Retina (tissue), 1 donor: Measurements from ENCODE around the gene GORASP1.

Experiments used
- DNase-seq: peaks from one replicate; pipeline ENCODE4 v3.0.0-alpha.2; 2016

The GORASP1 gene

GRCh38 chr3:39124876-39125840, 17.7 kb upstream of the GORASP1 start:
- no peak for DNase-seq

- no peak for DNase-seq
Measured at GRCh38 chr3:39122813-39123212, 15.4 kb upstream of the GORASP1 start.

- no peak for DNase-seq
Measured at GRCh38 chr3:39121621-39122020, 14.2 kb upstream of the GORASP1 start.

GRCh38 chr3:39118931-39119660, 11.7 kb upstream of the GORASP1 start:
- no peak for DNase-seq

- no peak for DNase-seq
Measured at GRCh38 chr3:39118079-39118478, 10.7 kb upstream of the GORASP1 start.

GRCh38 chr3:39115870-39116269, 8.4 kb upstream of the GORASP1 start:
- DNase-seq, result no peak

- DNase-seq, result no peak
Measured at GRCh38 chr3:39114456-39114855, 7.0 kb upstream of the GORASP1 start.

GRCh38 chr3:39113291-39113690, 5.9 kb upstream of the GORASP1 start:
- DNase-seq, result no peak

- DNase-seq, result no peak
Measured at GRCh38 chr3:39112535-39112934, 5.1 kb upstream of the GORASP1 start.

GRCh38 chr3:39112113-39112512, 4.7 kb upstream of the GORASP1 start:
- DNase-seq, result no peak

- DNase-seq, result no peak
Measured at GRCh38 chr3:39110041-39110639, 2.7 kb upstream of the GORASP1 start.

- no peak for DNase-seq
Measured at GRCh38 chr3:39109086-39109485, 1.7 kb upstream of the GORASP1 start.

GRCh38 chr3:39108200-39108710, 828 bp upstream of the GORASP1 start:
- no peak for DNase-seq

GRCh38 chr3:39106851-39107387, 508 bp downstream of the GORASP1 start:
- peak; percentile 85 for DNase-seq

- DNase-seq, result no peak
Measured at GRCh38 chr3:39106281-39106811, 1.1 kb downstream of the GORASP1 start.

- no peak for DNase-seq
Measured at GRCh38 chr3:39105687-39106063, 1.8 kb downstream of the GORASP1 start.

- no peak for DNase-seq
Measured at GRCh38 chr3:39104961-39105686, 2.3 kb downstream of the GORASP1 start.

GRCh38 chr3:39103791-39104552, 3.5 kb downstream of the GORASP1 start:
- no peak for DNase-seq

- no peak for DNase-seq
Measured at GRCh38 chr3:39103324-39103693, 4.1 kb downstream of the GORASP1 start.

GRCh38 chr3:39102504-39103323, 4.7 kb downstream of the GORASP1 start:
- no peak for DNase-seq
